Fibroblast of pulmonary artery (primary cell): ENCODE results near the gene ABCC6.

ENCODE experiments used
- DNase-seq: peaks from one replicate; pipeline ENCODE4 v3.0.0-alpha.2; 2010; ENCODE audit warnings: low read depth
- H3K4me3 ChIP-seq: replicated peaks from 2 replicates; pipeline ENCODE4 v1.5.1; 2011; ENCODE audit warnings: low read depth, mild to moderate bottlenecking, control low read depth, low read length, moderate library complexity
- TF ChIP-seq, protein P1 (sequence below): IDR thresholded peaks from 2 replicates; pipeline ENCODE4 v1.5.1; 2011; ENCODE audit warnings: mild to moderate bottlenecking, control low read depth, low read length, inconsistent platforms; ENCODE audit errors: missing control alignments

Gene ABCC6

GRCh38 chr16:16102738-16103137 lies 120.6 kb downstream of the ABCC6 start:
- TF ChIP-seq, protein P1, sequence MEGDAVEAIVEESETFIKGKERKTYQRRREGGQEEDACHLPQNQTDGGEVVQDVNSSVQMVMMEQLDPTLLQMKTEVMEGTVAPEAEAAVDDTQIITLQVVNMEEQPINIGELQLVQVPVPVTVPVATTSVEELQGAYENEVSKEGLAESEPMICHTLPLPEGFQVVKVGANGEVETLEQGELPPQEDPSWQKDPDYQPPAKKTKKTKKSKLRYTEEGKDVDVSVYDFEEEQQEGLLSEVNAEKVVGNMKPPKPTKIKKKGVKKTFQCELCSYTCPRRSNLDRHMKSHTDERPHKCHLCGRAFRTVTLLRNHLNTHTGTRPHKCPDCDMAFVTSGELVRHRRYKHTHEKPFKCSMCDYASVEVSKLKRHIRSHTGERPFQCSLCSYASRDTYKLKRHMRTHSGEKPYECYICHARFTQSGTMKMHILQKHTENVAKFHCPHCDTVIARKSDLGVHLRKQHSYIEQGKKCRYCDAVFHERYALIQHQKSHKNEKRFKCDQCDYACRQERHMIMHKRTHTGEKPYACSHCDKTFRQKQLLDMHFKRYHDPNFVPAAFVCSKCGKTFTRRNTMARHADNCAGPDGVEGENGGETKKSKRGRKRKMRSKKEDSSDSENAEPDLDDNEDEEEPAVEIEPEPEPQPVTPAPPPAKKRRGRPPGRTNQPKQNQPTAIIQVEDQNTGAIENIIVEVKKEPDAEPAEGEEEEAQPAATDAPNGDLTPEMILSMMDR = no peak
- no peak overlapping the region for H3K4me3 ChIP-seq
- no peak for DNase-seq

- DNase-seq = no peak
- TF ChIP-seq, protein P1 = no peak
- no peak overlapping the region for H3K4me3 ChIP-seq
Measured at GRCh38 chr16:16101585-16101984, 121.7 kb downstream of the ABCC6 start.

GRCh38 chr16:16100631-16101030 lies 122.7 kb downstream of the ABCC6 start:
- H3K4me3 ChIP-seq = no peak overlapping the region
- TF ChIP-seq, protein P1 = no peak
- DNase-seq = no peak

DNA sequence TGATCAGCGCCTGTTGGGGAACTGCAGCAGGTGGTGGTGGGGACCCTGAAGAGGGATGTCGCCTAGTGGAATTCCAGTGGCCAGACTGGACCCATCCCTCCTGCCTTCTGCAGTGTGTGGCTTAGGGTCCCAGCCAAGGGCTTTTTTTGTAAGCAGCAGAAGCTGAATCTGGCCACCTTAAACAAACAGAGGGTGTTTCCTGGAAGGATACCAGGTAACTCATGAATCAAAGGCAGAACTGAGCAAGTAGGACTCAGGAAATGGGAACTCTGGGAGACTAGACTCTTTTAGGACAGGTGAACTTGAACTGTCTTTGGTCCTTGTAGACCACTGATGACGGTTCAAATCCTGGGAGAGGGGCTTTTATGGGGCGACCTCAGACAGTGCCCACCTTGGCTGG lies 124.0 kb downstream of the ABCC6 start:
- TF ChIP-seq, protein P1 = no peak
- DNase-seq = no peak
- H3K4me3 ChIP-seq = no peak overlapping the region
